ENCODE measurements around the gene SMIM22.

DNA sequence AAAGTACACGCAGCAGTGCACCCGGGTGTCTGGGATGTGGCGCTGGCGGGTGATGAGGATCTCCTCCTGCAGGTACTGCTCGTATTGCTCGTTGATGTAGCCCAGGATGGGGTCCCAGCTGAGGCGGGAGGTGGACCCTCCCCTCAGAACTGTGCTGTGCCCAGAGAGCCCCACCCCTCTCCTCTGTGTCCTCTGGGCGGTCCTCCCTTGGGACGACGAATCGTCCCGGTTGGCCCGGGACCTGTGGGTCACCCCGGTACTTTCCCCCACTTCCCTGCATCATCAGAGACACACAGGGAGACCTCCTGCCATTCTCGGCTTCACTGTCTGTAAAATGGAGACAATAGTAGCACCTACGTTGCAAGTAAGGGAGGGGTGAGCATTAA is 11.2 kb upstream of the SMIM22 start:
- no peak for TF ChIP-seq BHLHE40 (IDR thresholded peaks at IDR 0.05; ENCODE audit: borderline replicate concordance)
- TF ChIP-seq ELF4 (IDR thresholded peaks at IDR 0.05), result no peak
- no peak for TF ChIP-seq ZNF384 (IDR thresholded peaks at IDR 0.05)
- no peak for TF ChIP-seq SP1 (IDR thresholded peaks at IDR 0.05)
- no peak for TF ChIP-seq SUZ12 (IDR thresholded peaks at IDR 0.05)
- no peak for TF ChIP-seq FOXK2 (IDR thresholded peaks at IDR 0.05)
- TF ChIP-seq L3MBTL2 (conservative IDR thresholded peaks at IDR 0.05), result no peak
- no peak for TF ChIP-seq FOXA1 (IDR thresholded peaks at IDR 0.05)
